Tibial nerve (tissue), 4 donors: Measurements from ENCODE around the gene SYT3. TPM values are rescaled to one million over a fixed set of nuclear protein-coding genes. Genes with fewer than 3 reads are reported as not detected.

ENCODE experiments used
- DNase-seq, 2 donors: peaks; one replicate each; pipeline ENCODE4 v3.0.0-alpha.2; 2019; ENCODE audit warnings: low spot score in 2 of 2
- H3K27ac ChIP-seq, 4 donors: fragments of 200-600 bp; sonication (generic) in 3 of 4; one replicate each; pipeline ENCODE4 v1.5.1; 2017 to 2019; ENCODE audit warnings: mild to moderate bottlenecking in 1 of 4
- H3K27me3 ChIP-seq, 2 donors: fragments of 200-600 bp; sonication (generic) in 1 of 2; one replicate each; pipeline versions ENCODE4 v1.5.1 to v1.6.0; 2017 to 2019
- H3K36me3 ChIP-seq, 3 donors: fragments of 200-600 bp; sonication (generic); one replicate each; pipeline ENCODE4 v1.5.1; 2018 to 2019
- H3K4me1 ChIP-seq, 4 donors: fragments of 200-600 bp; sonication (generic) in 3 of 4; one replicate each; pipeline ENCODE4 v1.5.1; 2017 to 2019
- H3K4me3 ChIP-seq, 4 donors: fragments of 200-600 bp; sonication (generic) in 3 of 4; one replicate each; pipeline ENCODE4 v1.5.1; 2017 to 2019; ENCODE audit warnings: mild to moderate bottlenecking in 1 of 4, moderate library complexity in 1 of 4
- H3K9me3 ChIP-seq, 4 donors: fragments of 200-600 bp; sonication (generic) in 3 of 4; one replicate each; pipeline ENCODE4 v1.5.1; 2017 to 2019
- CTCF ChIP-seq, 5 experiments: fragments of 200-600 bp in 3 of 5; fragments of 450-650 bp in 2 of 5; sonication (generic) in 3 of 5; IDR thresholded peaks; one replicate each; pipeline ENCODE4 v1.5.1; 2016 to 2019; ENCODE audit warnings: antibody characterized with exemption in 5 of 5, mild to moderate bottlenecking in 3 of 5, moderate library complexity in 2 of 5
- EP300 ChIP-seq, 2 donors: sonication (generic); formaldehyde crosslinking; IDR thresholded peaks; one replicate each; pipeline ENCODE4 v1.6.1; 2017; ENCODE audit warnings: antibody characterized with exemption in 2 of 2, mild to moderate bottlenecking in 1 of 2
- POLR2A ChIP-seq, 2 donors: fragments of 450-650 bp; IDR thresholded peaks; one replicate each; pipeline ENCODE4 v1.6.1; 2017; ENCODE audit warnings: antibody characterized with exemption in 2 of 2, mild to moderate bottlenecking in 2 of 2, moderate library complexity in 2 of 2
- WGBS, 2 donors: methylation state at CpG; one replicate each; pipeline ENCODE4 v1.1.5; 2018; 5-methylcytosine and 5-hydroxymethylcytosine counted together
- total RNA-seq, 4 donors: library from RNA; depleted of rRNA; stranded (reverse); fragments of >200 nt; gene quantifications; one replicate each; pipeline ENCODE4 v1.1.0, GENCODE V29; 2016

The SYT3 gene
- total RNA-seq, 4 donors from 2014 or later: not detected

- Histone ChIP-seq H3K27ac (no peak overlapping the region), H3K36me3 (no peaks in the 10 kb centered on the region), H3K9me3 (peaks cover 0 to 9% (median 0%) of the 10 kb centered on the region in 4 donors), H3K4me3 (no peak overlapping the region), H3K4me1 (peaks cover 0 to 21% (median 3%) of the 10 kb centered on the region in 4 donors), H3K27me3 (peaks cover 0 to 81% of the 10 kb centered on the region in 2 donors)
- 0 to 10% methylated on average over 1 to 39 of the region's 47 CpGs for WGBS, 2 donors
- DNase-seq: no peak
- TF ChIP-seq EP300 (IDR thresholded peaks at IDR 0.05) (no peak), POLR2A (IDR thresholded peaks at IDR 0.05) (no peak), CTCF (IDR thresholded peaks at IDR 0.05) (no peak)
Measured at GRCh38 chr19:50666346-50667176, 26.9 kb upstream of the SYT3 start.

- H3K27me3 ChIP-seq: peaks cover 0 to 86% of the 10 kb centered on the region in 2 donors
- no peak overlapping the region for H3K27ac ChIP-seq
- no peak for DNase-seq
- peaks cover 0 to 24% (median 3%) of the 10 kb centered on the region in 4 donors for H3K4me1 ChIP-seq
- WGBS, 2 donors: 77 to 86% methylated on average over 6 of the region's 6 CpGs
- H3K4me3 ChIP-seq: no peak overlapping the region
- TF ChIP-seq POLR2A (IDR thresholded peaks at IDR 0.05): no peak
- no peak for TF ChIP-seq EP300 (IDR thresholded peaks at IDR 0.05)
- no peak for TF ChIP-seq CTCF (IDR thresholded peaks at IDR 0.05)
- peaks cover 0 to 9% (median 0%) of the 10 kb centered on the region in 4 donors for H3K9me3 ChIP-seq
- no peaks in the 10 kb centered on the region for H3K36me3 ChIP-seq
Measured at GRCh38 chr19:50664204-50664603, 24.5 kb upstream of the SYT3 start.

- H3K27me3 ChIP-seq: peaks cover 0 to 87% of the 10 kb centered on the region in 2 donors
- no peak overlapping the region for H3K4me3 ChIP-seq
- H3K4me1 ChIP-seq: peaks cover 0 to 32% (median 5%) of the 10 kb centered on the region in 4 donors
- no peak for DNase-seq
- 78 to 83% methylated on average over 1 of the region's 1 CpG for WGBS, 2 donors
- H3K9me3 ChIP-seq: peaks cover 0 to 9% (median 0%) of the 10 kb centered on the region in 4 donors
- no peak for TF ChIP-seq POLR2A (IDR thresholded peaks at IDR 0.05)
- H3K27ac ChIP-seq: no peak overlapping the region
- no peaks in the 10 kb centered on the region for H3K36me3 ChIP-seq
Measured at GRCh38 chr19:50663482-50663790, 23.8 kb upstream of the SYT3 start.

GRCh38 chr19:50662651-50663481, 23.2 kb upstream of the SYT3 start:
- 55 to 56% methylated on average over 16 of the region's 16 CpGs for WGBS, 2 donors
- H3K4me3 ChIP-seq: no peak overlapping the region
- no peak overlapping the region for H3K27ac ChIP-seq
- no peak for DNase-seq
- peaks cover 0 to 9% (median 0%) of the 10 kb centered on the region in 4 donors for H3K9me3 ChIP-seq
- peaks cover 0 to 34% (median 6%) of the 10 kb centered on the region in 4 donors for H3K4me1 ChIP-seq
- no peaks in the 10 kb centered on the region for H3K36me3 ChIP-seq
- peaks cover 0 to 90% of the 10 kb centered on the region in 2 donors for H3K27me3 ChIP-seq
- TF ChIP-seq POLR2A (IDR thresholded peaks at IDR 0.05) (no peak), CTCF (IDR thresholded peaks at IDR 0.05) (no peak), EP300 (IDR thresholded peaks at IDR 0.05) (no peak)

GRCh38 chr19:50661766-50662650, 22.3 kb upstream of the SYT3 start:
- Histone ChIP-seq H3K4me3 (no peak overlapping the region), H3K4me1 (peaks cover 0 to 27% (median 6%) of the 10 kb centered on the region in 4 donors), H3K9me3 (peaks cover 0 to 9% (median 0%) of the 10 kb centered on the region in 4 donors), H3K27me3 (peaks cover 0 to 90% of the 10 kb centered on the region in 2 donors), H3K36me3 (no peaks in the 10 kb centered on the region), H3K27ac (no peak overlapping the region)
- TF ChIP-seq CTCF (IDR thresholded peaks at IDR 0.05): no peak
- TF ChIP-seq EP300 (IDR thresholded peaks at IDR 0.05): no peak
- no peak for TF ChIP-seq POLR2A (IDR thresholded peaks at IDR 0.05)
- DNase-seq: no peak
- 61 to 64% methylated on average over 43 to 48 of the region's 49 CpGs for WGBS, 2 donors
